Measurements from ENCODE around the gene ATP10B. TPM values are rescaled to one million over a fixed set of nuclear protein-coding genes. Genes with fewer than 3 reads are reported as not detected.

ATP10B gene
- total RNA-seq, 2 experiments from 2014 or later: not detected

GRCh38 chr5:160548949-160549645, 302.9 kb downstream of the ATP10B start:
- H3K36me3 Mint-ChIP-seq: no peaks in the 10 kb centered on the region

GRCh38 chr5:160547872-160548271, 304.1 kb downstream of the ATP10B start:
- Mint-ChIP-seq H3K4me3 (no peak overlapping the region), H3K27ac (no peak overlapping the region), H3K9me3 (no peaks in the 10 kb centered on the region), H3K4me1 (no peaks in the 10 kb centered on the region), H3K36me3 (no peaks in the 10 kb centered on the region), H3K27me3 (peaks cover 8% of the 10 kb centered on the region)
- DNase-seq (no peak), ATAC-seq (ENCODE audit: low read depth) (no peak)
- POLR2A ChIA-PET: no interaction called here

More at GRCh38 chr5:160548949-160549645, 302.9 kb downstream of the ATP10B start:
- Mint-ChIP-seq H3K27ac (no peak overlapping the region), H3K4me3 (no peak overlapping the region), H3K27me3 (peaks cover 8% of the 10 kb centered on the region), H3K4me1 (no peaks in the 10 kb centered on the region), H3K9me3 (no peaks in the 10 kb centered on the region)
- DNase-seq (no peak), ATAC-seq (ENCODE audit: low read depth) (no peak)
- POLR2A ChIA-PET: no interaction called here

- Mint-ChIP-seq H3K27me3 (peaks cover 8% of the 10 kb centered on the region), H3K4me1 (no peaks in the 10 kb centered on the region), H3K4me3 (no peak overlapping the region), H3K9me3 (no peaks in the 10 kb centered on the region), H3K27ac (no peak overlapping the region), H3K36me3 (no peaks in the 10 kb centered on the region)
- DNase-seq (no peak), ATAC-seq (ENCODE audit: low read depth) (no peak)
- POLR2A ChIA-PET: no interaction called here
Measured at GRCh38 chr5:160547061-160547460, 304.9 kb downstream of the ATP10B start.

GRCh38 chr5:160545832-160546231, 306.2 kb downstream of the ATP10B start:
- H3K36me3 Mint-ChIP-seq: no peaks in the 10 kb centered on the region
- H3K4me3 Mint-ChIP-seq: no peak overlapping the region
- H3K27ac Mint-ChIP-seq: no peak overlapping the region
- H3K4me1 Mint-ChIP-seq: no peaks in the 10 kb centered on the region
- POLR2A ChIA-PET: no interaction called here
- ATAC-seq (ENCODE audit: low read depth): no peak
- no peaks in the 10 kb centered on the region for H3K9me3 Mint-ChIP-seq
- peaks cover 8% of the 10 kb centered on the region for H3K27me3 Mint-ChIP-seq
- DNase-seq: no peak

DNA sequence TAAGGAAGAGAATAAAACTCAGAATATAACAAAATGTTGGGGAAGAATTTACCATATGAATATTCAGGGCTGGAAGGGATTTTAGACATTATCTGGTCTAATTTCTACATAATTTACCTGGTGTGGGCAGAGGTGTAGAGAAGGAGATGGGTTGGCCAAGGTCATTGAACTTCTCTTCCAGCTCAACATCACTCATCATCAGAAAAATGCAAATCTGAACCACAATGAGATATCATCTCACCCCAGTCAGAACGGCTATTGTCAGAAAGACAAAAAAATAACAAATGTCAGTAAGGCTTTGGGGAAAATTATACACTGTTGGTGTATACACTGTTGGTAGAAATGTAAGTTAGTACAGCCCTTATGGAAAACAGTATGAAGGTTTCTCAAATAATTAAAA, 308.6 kb downstream of the ATP10B start:
- Mint-ChIP-seq H3K36me3 (no peaks in the 10 kb centered on the region), H3K9me3 (no peaks in the 10 kb centered on the region), H3K27me3 (peaks cover 8% of the 10 kb centered on the region), H3K4me1 (no peaks in the 10 kb centered on the region), H3K4me3 (no peak overlapping the region), H3K27ac (no peak overlapping the region)
- DNase-seq: no peak
- POLR2A ChIA-PET: no interaction called here
- no peak for ATAC-seq (ENCODE audit: low read depth)

GRCh38 chr5:160542840-160543239, 309.2 kb downstream of the ATP10B start:
- no peak for ATAC-seq (ENCODE audit: low read depth)
- Mint-ChIP-seq H3K36me3 (no peaks in the 10 kb centered on the region), H3K4me1 (no peaks in the 10 kb centered on the region), H3K27ac (no peak overlapping the region), H3K9me3 (no peaks in the 10 kb centered on the region), H3K27me3 (peaks cover 6% of the 10 kb centered on the region), H3K4me3 (no peak overlapping the region)
- no peak for DNase-seq
- POLR2A ChIA-PET: no interaction called here

DNA sequence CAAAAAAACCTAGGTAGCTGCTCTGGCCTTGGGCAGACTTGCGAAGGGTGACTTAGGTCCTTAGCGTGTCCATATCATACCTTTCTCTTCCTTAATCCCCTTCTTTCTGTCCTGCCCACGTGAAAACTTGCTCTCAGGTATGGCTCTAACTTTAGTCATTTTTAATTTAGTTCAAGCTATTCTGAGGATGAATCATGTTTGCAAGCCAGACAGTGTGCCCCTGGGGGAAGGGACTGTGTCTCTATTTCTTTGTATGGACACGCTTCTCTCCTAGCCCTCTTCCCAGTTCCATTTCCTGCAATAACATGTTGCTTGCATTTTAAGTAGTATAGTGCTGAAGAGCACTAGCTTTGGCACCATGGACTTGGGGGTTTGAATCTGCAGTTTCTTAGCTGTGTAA, 309.7 kb downstream of the ATP10B start:
- Mint-ChIP-seq H3K27ac (no peak overlapping the region), H3K9me3 (no peaks in the 10 kb centered on the region), H3K4me1 (no peaks in the 10 kb centered on the region), H3K4me3 (no peak overlapping the region), H3K36me3 (no peaks in the 10 kb centered on the region), H3K27me3 (peaks cover 6% of the 10 kb centered on the region)
- POLR2A ChIA-PET: no interaction called here
- no peak for ATAC-seq (ENCODE audit: low read depth)
- DNase-seq: no peak

- H3K4me1 Mint-ChIP-seq: no peaks in the 10 kb centered on the region
- no peaks in the 10 kb centered on the region for H3K36me3 Mint-ChIP-seq
- POLR2A ChIA-PET: no interaction called here
- no peak overlapping the region for H3K4me3 Mint-ChIP-seq
- H3K9me3 Mint-ChIP-seq: no peaks in the 10 kb centered on the region
- peaks cover under 1% of the 10 kb centered on the region for H3K27me3 Mint-ChIP-seq
- ATAC-seq (ENCODE audit: low read depth) (no peak), DNase-seq (no peak)
- no peak overlapping the region for H3K27ac Mint-ChIP-seq
Measured at GRCh38 chr5:160539431-160539830, 312.6 kb downstream of the ATP10B start.

GRCh38 chr5:160537940-160538339, 314.1 kb downstream of the ATP10B start:
- no peak overlapping the region for H3K4me3 Mint-ChIP-seq

GRCh38 chr5:160537116-160537515, 314.9 kb downstream of the ATP10B start:
- Mint-ChIP-seq H3K4me1 (no peaks in the 10 kb centered on the region), H3K27me3 (peaks cover 3% of the 10 kb centered on the region), H3K4me3 (no peak overlapping the region), H3K9me3 (no peaks in the 10 kb centered on the region), H3K36me3 (no peaks in the 10 kb centered on the region), H3K27ac (no peak overlapping the region)
- ATAC-seq (ENCODE audit: low read depth) (no peak), DNase-seq (no peak)
- POLR2A ChIA-PET: interaction anchor here (0.7 kb wide), 1 partner anchor 878 kb away, joined by 3 read pairs; no protein-coding TSS in a partner anchor

More at GRCh38 chr5:160537940-160538339, 314.1 kb downstream of the ATP10B start:
- ATAC-seq (ENCODE audit: low read depth): no peak
- no peak overlapping the region for H3K27ac Mint-ChIP-seq
- peaks cover 3% of the 10 kb centered on the region for H3K27me3 Mint-ChIP-seq
- H3K4me1 Mint-ChIP-seq: no peaks in the 10 kb centered on the region
- POLR2A ChIA-PET: no interaction called here
- no peaks in the 10 kb centered on the region for H3K36me3 Mint-ChIP-seq
- H3K9me3 Mint-ChIP-seq: no peaks in the 10 kb centered on the region
- DNase-seq: no peak

- Mint-ChIP-seq H3K36me3 (no peaks in the 10 kb centered on the region), H3K27ac (no peak overlapping the region), H3K27me3 (peaks cover 3% of the 10 kb centered on the region), H3K9me3 (no peaks in the 10 kb centered on the region), H3K4me3 (no peak overlapping the region), H3K4me1 (no peaks in the 10 kb centered on the region)
- POLR2A ChIA-PET: no interaction called here
- DNase-seq (no peak), ATAC-seq (ENCODE audit: low read depth) (no peak)
Measured at GRCh38 chr5:160534914-160535313, 317.1 kb downstream of the ATP10B start.

- POLR2A ChIA-PET: no interaction called here
- no peaks in the 10 kb centered on the region for H3K9me3 Mint-ChIP-seq
- no peak for ATAC-seq (ENCODE audit: low read depth)
- H3K4me3 Mint-ChIP-seq: no peak overlapping the region
- no peak overlapping the region for H3K27ac Mint-ChIP-seq
- no peaks in the 10 kb centered on the region for H3K4me1 Mint-ChIP-seq
- no peak for DNase-seq
- H3K27me3 Mint-ChIP-seq: peaks cover 6% of the 10 kb centered on the region
- H3K36me3 Mint-ChIP-seq: no peaks in the 10 kb centered on the region
Measured at GRCh38 chr5:160534125-160534524, 317.9 kb downstream of the ATP10B start.

DNA sequence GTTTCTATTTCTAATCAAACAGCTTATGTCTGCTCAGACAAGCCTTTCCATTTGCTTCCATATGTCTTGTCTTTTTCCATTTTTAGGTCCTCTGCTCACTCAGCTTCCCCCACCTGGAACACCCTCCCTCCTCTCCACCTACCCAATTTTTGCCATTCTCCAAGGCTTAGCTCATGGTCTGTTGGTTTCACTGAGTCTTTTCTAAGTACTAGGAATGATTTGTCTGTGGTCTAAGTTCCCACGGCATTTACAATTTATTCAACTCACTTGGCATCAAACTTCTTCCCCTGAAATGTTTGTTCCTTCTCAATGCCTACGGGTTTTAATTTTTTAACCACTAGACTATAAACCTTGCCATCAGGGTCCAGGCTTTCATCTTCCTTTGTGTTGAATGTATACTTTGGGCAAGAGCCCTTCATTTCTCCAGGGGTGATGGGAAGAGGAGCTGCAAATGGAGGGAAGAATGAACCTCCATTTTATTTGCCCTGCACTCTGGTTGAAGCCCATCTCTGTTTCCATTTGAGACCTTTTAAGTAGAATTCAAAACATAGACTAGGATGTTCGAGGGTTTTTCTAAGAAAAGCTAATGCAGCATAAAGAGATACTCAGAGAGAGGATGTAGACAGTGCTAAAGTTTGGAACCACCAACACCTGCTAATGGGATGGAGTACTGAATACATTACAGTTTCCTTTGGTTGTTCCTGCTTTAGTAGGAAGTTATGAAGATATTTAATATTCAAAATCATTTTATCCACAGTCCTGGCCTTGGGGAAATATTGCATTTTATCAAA, 326.3 kb downstream of the ATP10B start:
- H3K4me1 Mint-ChIP-seq: peaks cover 11% of the 10 kb centered on the region
- no peaks in the 10 kb centered on the region for H3K36me3 Mint-ChIP-seq
- DNase-seq (no peak), ATAC-seq (ENCODE audit: low read depth) (no peak)
- H3K27me3 Mint-ChIP-seq: peaks cover 9% of the 10 kb centered on the region
- H3K4me3 Mint-ChIP-seq: no peak overlapping the region
- POLR2A ChIA-PET: interaction anchor here (0.5 kb wide), 1 partner anchor 107 kb away, joined by 3 read pairs; the partner anchor contains the start of gene SLU7
- no peaks in the 10 kb centered on the region for H3K9me3 Mint-ChIP-seq
- H3K27ac Mint-ChIP-seq: no peak overlapping the region

DNA sequence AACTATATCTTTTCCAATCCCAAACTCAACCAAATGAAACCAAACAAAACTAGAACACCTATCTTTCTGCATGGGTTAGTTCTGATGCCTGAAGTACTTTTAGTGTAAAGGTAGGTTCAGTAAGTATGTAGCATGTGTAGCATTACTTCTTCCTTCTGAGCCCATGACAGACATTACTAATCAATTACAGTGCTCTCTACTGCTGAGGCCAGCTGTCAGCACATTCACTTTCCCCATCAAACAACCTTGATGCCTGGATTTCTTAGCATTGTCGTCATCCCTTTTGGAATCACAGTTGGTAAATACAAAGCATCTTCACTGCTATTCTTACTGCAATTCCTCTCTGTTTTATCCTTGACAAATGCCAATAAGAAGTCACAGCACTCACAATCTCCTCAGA, 327.2 kb downstream of the ATP10B start:
- Mint-ChIP-seq H3K27me3 (peaks cover 7% of the 10 kb centered on the region), H3K9me3 (no peaks in the 10 kb centered on the region), H3K27ac (no peak overlapping the region), H3K36me3 (no peaks in the 10 kb centered on the region), H3K4me3 (no peak overlapping the region), H3K4me1 (peaks cover 11% of the 10 kb centered on the region)
- DNase-seq: no peak
- ATAC-seq (ENCODE audit: low read depth): no peak
- POLR2A ChIA-PET: no interaction called here
